PFSK-1 (cell line): Measurements from ENCODE around the gene CLIC3.

Experiments used
- FOXP2 ChIP-seq: optimal IDR thresholded peaks from 2 replicates; pipeline ENCODE3; 2011; ENCODE audit warnings: borderline replicate concordance, control low read depth, inconsistent platforms; ENCODE audit not compliant: insufficient read depth; ENCODE audit errors: extremely low read length, extremely low read depth
- POLR2AphosphoS5 ChIP-seq: IDR thresholded peaks from 2 replicates; pipeline ENCODE4 v1.6.1; 2012; ENCODE audit warnings: low read depth, mild to moderate bottlenecking, control low read depth, low read length, moderate library complexity
- SIN3A ChIP-seq: IDR thresholded peaks from 2 replicates; pipeline ENCODE4 v1.6.1; 2012; ENCODE audit warnings: mild to moderate bottlenecking, low read length, moderate library complexity, borderline replicate concordance; ENCODE audit not compliant: insufficient read depth
- TAF1 ChIP-seq: IDR thresholded peaks from 2 replicates; pipeline ENCODE4 v1.6.1; 2012; ENCODE audit warnings: low read length, control low read depth, borderline replicate concordance; ENCODE audit not compliant: insufficient read depth
- TF ChIP-seq, protein P1 (sequence below), 2 experiments: IDR thresholded peaks; 2 replicates each; pipeline versions ENCODE4 v1.6.1 to v1.8.0; 2011 to 2012; ENCODE audit warnings: low read depth in 2 of 2, low read length in 2 of 2, control low read depth in 1 of 2, inconsistent platforms in 1 of 2, mild to moderate bottlenecking in 1 of 2, moderate library complexity in 1 of 2; ENCODE audit not compliant: insufficient read depth in 1 of 2

CLIC3 gene

GRCh38 chr9:137031904-137032640 lies 35.7 kb upstream of the CLIC3 start, which contains the start of gene FUT7:
FUT7 (minus strand) TSS chr9:137032088; CDS start chr9:137031991, 97 bp downstream.
- TF ChIP-seq, protein P1, sequence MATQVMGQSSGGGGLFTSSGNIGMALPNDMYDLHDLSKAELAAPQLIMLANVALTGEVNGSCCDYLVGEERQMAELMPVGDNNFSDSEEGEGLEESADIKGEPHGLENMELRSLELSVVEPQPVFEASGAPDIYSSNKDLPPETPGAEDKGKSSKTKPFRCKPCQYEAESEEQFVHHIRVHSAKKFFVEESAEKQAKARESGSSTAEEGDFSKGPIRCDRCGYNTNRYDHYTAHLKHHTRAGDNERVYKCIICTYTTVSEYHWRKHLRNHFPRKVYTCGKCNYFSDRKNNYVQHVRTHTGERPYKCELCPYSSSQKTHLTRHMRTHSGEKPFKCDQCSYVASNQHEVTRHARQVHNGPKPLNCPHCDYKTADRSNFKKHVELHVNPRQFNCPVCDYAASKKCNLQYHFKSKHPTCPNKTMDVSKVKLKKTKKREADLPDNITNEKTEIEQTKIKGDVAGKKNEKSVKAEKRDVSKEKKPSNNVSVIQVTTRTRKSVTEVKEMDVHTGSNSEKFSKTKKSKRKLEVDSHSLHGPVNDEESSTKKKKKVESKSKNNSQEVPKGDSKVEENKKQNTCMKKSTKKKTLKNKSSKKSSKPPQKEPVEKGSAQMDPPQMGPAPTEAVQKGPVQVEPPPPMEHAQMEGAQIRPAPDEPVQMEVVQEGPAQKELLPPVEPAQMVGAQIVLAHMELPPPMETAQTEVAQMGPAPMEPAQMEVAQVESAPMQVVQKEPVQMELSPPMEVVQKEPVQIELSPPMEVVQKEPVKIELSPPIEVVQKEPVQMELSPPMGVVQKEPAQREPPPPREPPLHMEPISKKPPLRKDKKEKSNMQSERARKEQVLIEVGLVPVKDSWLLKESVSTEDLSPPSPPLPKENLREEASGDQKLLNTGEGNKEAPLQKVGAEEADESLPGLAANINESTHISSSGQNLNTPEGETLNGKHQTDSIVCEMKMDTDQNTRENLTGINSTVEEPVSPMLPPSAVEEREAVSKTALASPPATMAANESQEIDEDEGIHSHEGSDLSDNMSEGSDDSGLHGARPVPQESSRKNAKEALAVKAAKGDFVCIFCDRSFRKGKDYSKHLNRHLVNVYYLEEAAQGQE (IDR thresholded peaks at IDR 0.05; ENCODE audit: insufficient read depth in 1 of 2, low read depth in 2 of 2, low read length in 2 of 2) = no peak
- no peak for TF ChIP-seq TAF1
- no peak for TF ChIP-seq SIN3A
- TF ChIP-seq FOXP2 = no peak
- no peak for TF ChIP-seq POLR2AphosphoS5

DNA sequence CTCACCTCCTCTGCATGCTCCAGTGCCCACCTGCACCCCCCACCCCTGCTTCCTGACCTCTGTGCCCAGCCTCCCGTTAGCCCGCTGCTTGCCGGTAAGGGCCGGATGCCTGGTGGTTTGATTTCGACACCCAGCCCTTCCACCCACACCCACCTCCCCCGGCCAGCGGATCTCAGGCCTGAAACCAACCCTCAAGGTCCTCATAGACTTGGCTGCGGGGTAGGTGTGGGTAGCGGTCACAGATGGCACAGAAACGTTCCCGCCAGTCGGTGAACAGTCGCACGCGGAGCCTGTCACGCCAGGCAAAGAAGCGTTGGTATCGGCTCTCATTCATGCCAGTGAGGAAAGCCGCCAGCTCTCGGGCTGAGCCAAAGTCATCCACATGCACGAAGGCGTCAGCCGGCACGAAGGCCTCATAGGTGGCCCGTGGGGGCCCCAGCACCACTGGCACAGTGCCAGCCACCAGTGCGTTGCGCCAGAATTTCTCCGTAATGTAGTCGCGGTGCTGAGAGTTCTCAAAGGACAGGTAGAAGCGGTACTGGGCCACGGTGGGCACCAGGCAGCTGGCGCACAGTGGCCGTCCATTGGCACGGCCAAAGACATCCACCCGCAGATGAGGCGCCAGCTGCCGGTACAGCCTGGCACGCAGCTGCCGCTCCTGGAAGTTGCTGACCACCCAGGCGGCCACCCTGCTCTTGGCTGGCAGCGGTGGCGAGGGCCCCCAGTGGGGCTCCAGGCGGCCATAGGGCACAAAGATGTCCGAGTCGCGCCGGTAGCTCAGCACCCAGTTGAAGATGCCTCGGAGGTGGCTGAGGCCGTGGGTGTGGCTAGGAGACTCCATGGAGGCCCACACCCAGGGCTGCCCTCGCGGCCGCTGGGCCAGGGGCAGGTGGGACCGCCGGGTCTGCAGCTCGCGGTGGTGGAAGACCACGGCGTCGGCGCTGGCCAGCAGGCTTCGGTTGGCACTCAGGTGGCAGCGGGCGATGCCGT lies 34.5 kb upstream of the CLIC3 start:
- TF ChIP-seq POLR2AphosphoS5 (no peak), FOXP2 (no peak), SIN3A (no peak), TAF1 (no peak)
- TF ChIP-seq, protein P1 (IDR thresholded peaks at IDR 0.05; ENCODE audit: insufficient read depth in 1 of 2, low read depth in 2 of 2, low read length in 2 of 2) = no peak

GRCh38 chr9:137030006-137030405 lies 33.6 kb upstream of the CLIC3 start:
- TF ChIP-seq, protein P1 (IDR thresholded peaks at IDR 0.05; ENCODE audit: insufficient read depth in 1 of 2, low read depth in 2 of 2, low read length in 2 of 2) = no peak
- TF ChIP-seq POLR2AphosphoS5 = no peak
- TF ChIP-seq SIN3A = no peak
- no peak for TF ChIP-seq TAF1
- no peak for TF ChIP-seq FOXP2

DNA sequence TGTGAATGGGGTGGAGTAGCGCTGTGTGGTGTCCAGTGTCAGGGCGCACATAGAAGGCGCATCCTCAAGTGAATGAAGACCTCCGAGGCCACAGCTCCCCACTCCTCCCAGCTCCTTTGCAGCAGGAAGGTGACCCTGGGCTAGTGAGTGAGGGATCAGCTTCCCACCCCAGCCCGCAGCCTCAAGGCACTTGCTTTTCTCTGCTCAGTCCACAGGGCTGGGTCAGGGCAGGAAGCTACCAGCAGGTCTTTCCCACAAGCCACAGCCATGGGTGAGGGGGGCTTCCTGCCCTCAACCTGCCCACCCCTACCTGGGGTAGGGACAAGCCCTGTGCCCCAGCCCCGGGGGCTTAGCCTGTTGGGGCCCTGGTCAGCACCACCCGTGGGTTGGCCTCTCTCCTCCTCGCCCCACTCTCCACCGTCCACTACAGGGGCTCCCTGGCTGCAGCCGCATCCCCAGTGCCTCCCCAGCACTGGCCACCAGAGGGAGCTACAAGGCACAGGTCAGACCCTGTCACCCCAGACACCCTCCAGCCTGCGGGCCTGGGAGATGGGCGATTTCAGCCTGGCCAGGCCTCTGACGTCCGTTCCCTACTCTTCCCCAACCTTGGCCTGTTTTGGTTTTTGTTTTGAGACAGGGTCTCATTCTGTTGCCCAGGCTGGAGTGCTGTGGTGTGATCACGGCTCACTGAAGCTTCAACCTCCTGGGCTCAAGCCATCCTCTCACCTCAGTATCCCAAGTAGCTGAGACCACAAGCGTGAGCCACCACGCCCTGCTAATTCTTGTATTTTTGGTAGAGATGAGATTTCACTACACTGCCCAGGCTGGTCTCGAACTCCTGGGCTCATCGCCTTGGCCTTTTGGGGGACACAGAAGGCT lies 32.9 kb upstream of the CLIC3 start:
- no peak for TF ChIP-seq TAF1
- TF ChIP-seq SIN3A = no peak
- no peak for TF ChIP-seq POLR2AphosphoS5
- TF ChIP-seq, protein P1 (IDR thresholded peaks at IDR 0.05; ENCODE audit: insufficient read depth in 1 of 2, low read depth in 2 of 2, low read length in 2 of 2) = no peak
- TF ChIP-seq FOXP2 = no peak
